ENCODE data around the gene ABCC1. TPM values are rescaled to one million over a fixed set of nuclear protein-coding genes. Genes with fewer than 3 reads are reported as not detected.

ABCC1 gene
- total RNA-seq, 1 donor from 2014 or later = 29.9 TPM

GRCh38 chr16:16140537-16140936, 191.1 kb downstream of the ABCC1 start:
- Mint-ChIP-seq H3K4me3 (ENCODE audit: unreplicated experiment) (no peak overlapping the region), H3K9me3 (ENCODE audit: unreplicated experiment) (no peaks in the 10 kb centered on the region), H3K4me1 (ENCODE audit: low read depth, unreplicated experiment) (no peaks in the 10 kb centered on the region), H3K27me3 (ENCODE audit: unreplicated experiment) (peaks cover 2% of the 10 kb centered on the region), H3K27ac (ENCODE audit: unreplicated experiment) (no peak overlapping the region), H3K36me3 (ENCODE audit: unreplicated experiment) (no peaks in the 10 kb centered on the region)
- TF ChIP-seq CTCF (IDR thresholded peaks at IDR 0.05; ENCODE audit: partially characterized antibody, unreplicated experiment) = no peak
- no peak for DNase-seq

- Mint-ChIP-seq H3K36me3 (ENCODE audit: unreplicated experiment) (no peaks in the 10 kb centered on the region), H3K27ac (ENCODE audit: unreplicated experiment) (no peak overlapping the region), H3K4me3 (ENCODE audit: unreplicated experiment) (no peak overlapping the region), H3K9me3 (ENCODE audit: unreplicated experiment) (no peaks in the 10 kb centered on the region), H3K27me3 (ENCODE audit: unreplicated experiment) (peaks cover 2% of the 10 kb centered on the region), H3K4me1 (ENCODE audit: low read depth, unreplicated experiment) (no peaks in the 10 kb centered on the region)
- no peak for TF ChIP-seq CTCF (IDR thresholded peaks at IDR 0.05; ENCODE audit: partially characterized antibody, unreplicated experiment)
- DNase-seq = no peak
These were observed 191.7 kb downstream of the ABCC1 start for GRCh38 chr16:16141141-16141540.

- Mint-ChIP-seq H3K36me3 (ENCODE audit: unreplicated experiment) (no peaks in the 10 kb centered on the region), H3K27ac (ENCODE audit: unreplicated experiment) (no peak overlapping the region), H3K4me1 (ENCODE audit: low read depth, unreplicated experiment) (no peaks in the 10 kb centered on the region), H3K27me3 (ENCODE audit: unreplicated experiment) (peaks cover 2% of the 10 kb centered on the region), H3K4me3 (ENCODE audit: unreplicated experiment) (no peak overlapping the region), H3K9me3 (ENCODE audit: unreplicated experiment) (no peaks in the 10 kb centered on the region)
- no peak for TF ChIP-seq CTCF (IDR thresholded peaks at IDR 0.05; ENCODE audit: partially characterized antibody, unreplicated experiment)
- DNase-seq = no peak
These were observed 192.5 kb downstream of the ABCC1 start for GRCh38 chr16:16141784-16142396.

- Mint-ChIP-seq H3K4me3 (ENCODE audit: unreplicated experiment) (no peak overlapping the region), H3K4me1 (ENCODE audit: low read depth, unreplicated experiment) (no peaks in the 10 kb centered on the region), H3K9me3 (ENCODE audit: unreplicated experiment) (no peaks in the 10 kb centered on the region), H3K27ac (ENCODE audit: unreplicated experiment) (no peak overlapping the region), H3K27me3 (ENCODE audit: unreplicated experiment) (peaks cover 2% of the 10 kb centered on the region), H3K36me3 (ENCODE audit: unreplicated experiment) (no peaks in the 10 kb centered on the region)
- no peak for DNase-seq
- TF ChIP-seq CTCF (IDR thresholded peaks at IDR 0.05; ENCODE audit: partially characterized antibody, unreplicated experiment) = no peak
These were observed 193.8 kb downstream of the ABCC1 start for GRCh38 chr16:16143038-16143763.

GRCh38 chr16:16143931-16144330, 194.5 kb downstream of the ABCC1 start:
- no peaks in the 10 kb centered on the region for H3K36me3 Mint-ChIP-seq (ENCODE audit: unreplicated experiment)
- TF ChIP-seq CTCF (IDR thresholded peaks at IDR 0.05; ENCODE audit: partially characterized antibody, unreplicated experiment) = no peak
- no peaks in the 10 kb centered on the region for H3K4me1 Mint-ChIP-seq (ENCODE audit: low read depth, unreplicated experiment)
- no peak for DNase-seq
- H3K9me3 Mint-ChIP-seq (ENCODE audit: unreplicated experiment) = no peaks in the 10 kb centered on the region
- H3K27me3 Mint-ChIP-seq (ENCODE audit: unreplicated experiment) = peaks cover 2% of the 10 kb centered on the region
- no peak overlapping the region for H3K4me3 Mint-ChIP-seq (ENCODE audit: unreplicated experiment)
- H3K27ac Mint-ChIP-seq (ENCODE audit: unreplicated experiment) = no peak overlapping the region
